Measurements from ENCODE around the gene CDH4. TPM values are rescaled to one million over a fixed set of nuclear protein-coding genes. Genes with fewer than 3 reads are reported as not detected.

Gene CDH4
- total RNA-seq, 2 experiments from 2014 or later = not detected

DNA sequence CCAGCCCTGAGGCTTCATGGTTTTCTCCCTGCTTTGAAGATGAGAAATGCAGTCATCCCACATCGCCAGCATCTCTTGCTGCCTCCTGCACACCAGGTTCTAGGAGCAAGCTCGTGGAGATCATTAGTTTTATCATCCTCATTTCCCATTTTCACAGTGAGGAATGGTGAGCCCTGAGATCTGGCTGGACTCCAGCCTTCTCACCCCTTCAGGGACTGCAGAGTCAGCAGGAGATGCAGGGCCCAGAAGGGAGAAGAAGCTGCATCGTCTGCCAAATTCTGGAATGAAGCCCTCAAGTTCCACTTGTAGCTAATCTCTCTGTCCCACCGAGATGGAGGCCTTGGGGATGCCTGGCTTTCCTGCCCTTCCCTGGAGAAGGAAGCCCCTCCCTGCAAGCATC is 596.8 kb downstream of the CDH4 start:
- H4K20me1 ChIP-seq (ENCODE audit: insufficient read depth, low read length) = no peaks in the 10 kb centered on the region
- CTCF ChIA-PET (ENCODE audit: unreplicated experiment) = no interaction called here
- H3K79me2 ChIP-seq (ENCODE audit: insufficient read depth, low read depth, low read length) = no peaks in the 10 kb centered on the region
- H2AFZ ChIP-seq (ENCODE audit: low read length) = no peak overlapping the region
- no peak for DNase-seq (ENCODE audit: low spot score)
- H3K4me1 ChIP-seq (ENCODE audit: insufficient read depth, low read length, poor library complexity, severe bottlenecking) = no peaks in the 10 kb centered on the region
- no peaks in the 10 kb centered on the region for H3K36me3 ChIP-seq (ENCODE audit: insufficient read depth, low read length)
- no peak overlapping the region for H3K4me3 ChIP-seq (ENCODE audit: low read depth, low read length, poor library complexity, severe bottlenecking)
- H3K9me3 ChIP-seq (ENCODE audit: low read length) = no peaks in the 10 kb centered on the region
- H3K27ac ChIP-seq (ENCODE audit: low read depth, low read length, poor library complexity, severe bottlenecking) = no peak overlapping the region
- intact Hi-C loops (cut with micrococcal nuclease; ENCODE audit: unreplicated experiment) = no loop called here
- TF ChIP-seq, protein P1, sequence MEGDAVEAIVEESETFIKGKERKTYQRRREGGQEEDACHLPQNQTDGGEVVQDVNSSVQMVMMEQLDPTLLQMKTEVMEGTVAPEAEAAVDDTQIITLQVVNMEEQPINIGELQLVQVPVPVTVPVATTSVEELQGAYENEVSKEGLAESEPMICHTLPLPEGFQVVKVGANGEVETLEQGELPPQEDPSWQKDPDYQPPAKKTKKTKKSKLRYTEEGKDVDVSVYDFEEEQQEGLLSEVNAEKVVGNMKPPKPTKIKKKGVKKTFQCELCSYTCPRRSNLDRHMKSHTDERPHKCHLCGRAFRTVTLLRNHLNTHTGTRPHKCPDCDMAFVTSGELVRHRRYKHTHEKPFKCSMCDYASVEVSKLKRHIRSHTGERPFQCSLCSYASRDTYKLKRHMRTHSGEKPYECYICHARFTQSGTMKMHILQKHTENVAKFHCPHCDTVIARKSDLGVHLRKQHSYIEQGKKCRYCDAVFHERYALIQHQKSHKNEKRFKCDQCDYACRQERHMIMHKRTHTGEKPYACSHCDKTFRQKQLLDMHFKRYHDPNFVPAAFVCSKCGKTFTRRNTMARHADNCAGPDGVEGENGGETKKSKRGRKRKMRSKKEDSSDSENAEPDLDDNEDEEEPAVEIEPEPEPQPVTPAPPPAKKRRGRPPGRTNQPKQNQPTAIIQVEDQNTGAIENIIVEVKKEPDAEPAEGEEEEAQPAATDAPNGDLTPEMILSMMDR (conservative IDR thresholded peaks at IDR 0.05; ENCODE audit: low read length) = no peak
- TF ChIP-seq EZH2phosphoT487 (IDR thresholded peaks at IDR 0.05; ENCODE audit: borderline replicate concordance, low read depth, low read length) = no peak
- POLR2A ChIA-PET = no interaction called here
- no peak overlapping the region for H3K4me2 ChIP-seq (ENCODE audit: low read length)
- BruUV-seq (replicated peaks) = no TSS peak
- no peaks in the 10 kb centered on the region for H3K9me2 ChIP-seq (ENCODE audit: insufficient read depth, low read length)

DNA sequence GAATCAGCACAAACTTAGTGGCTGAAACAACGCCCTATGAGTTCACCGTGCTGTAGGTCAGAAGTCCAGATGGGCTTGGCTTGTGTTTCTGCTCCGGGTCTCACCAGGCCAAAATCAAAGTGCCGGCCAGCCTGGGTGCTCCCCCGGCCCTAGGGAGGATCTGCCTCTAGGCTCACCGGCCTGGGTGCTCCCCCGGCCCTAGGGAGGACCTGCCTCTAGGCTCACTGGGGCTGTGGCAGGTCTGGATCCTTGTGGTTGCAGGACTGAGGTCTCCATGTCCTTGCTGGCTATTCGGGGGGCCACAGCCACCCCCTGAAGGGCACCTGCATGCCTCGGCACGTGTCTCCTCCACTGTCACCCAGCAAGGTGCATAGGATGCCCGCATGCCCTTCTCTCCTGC is 597.3 kb downstream of the CDH4 start:
- H3K4me1 ChIP-seq (ENCODE audit: insufficient read depth, low read length, poor library complexity, severe bottlenecking) = no peaks in the 10 kb centered on the region
- H3K4me3 ChIP-seq (ENCODE audit: low read depth, low read length, poor library complexity, severe bottlenecking) = no peak overlapping the region
- POLR2A ChIA-PET = no interaction called here
- no peaks in the 10 kb centered on the region for H4K20me1 ChIP-seq (ENCODE audit: insufficient read depth, low read length)
- H3K4me2 ChIP-seq (ENCODE audit: low read length) = no peak overlapping the region
- DNase-seq (ENCODE audit: low spot score) = no peak
- CTCF ChIA-PET (ENCODE audit: unreplicated experiment) = no interaction called here
- H2AFZ ChIP-seq (ENCODE audit: low read length) = no peak overlapping the region
- no peaks in the 10 kb centered on the region for H3K79me2 ChIP-seq (ENCODE audit: insufficient read depth, low read depth, low read length)
- H3K27ac ChIP-seq (ENCODE audit: low read depth, low read length, poor library complexity, severe bottlenecking) = no peak overlapping the region
- H3K9me3 ChIP-seq (ENCODE audit: low read length) = no peaks in the 10 kb centered on the region
- BruUV-seq (replicated peaks) = no TSS peak
- no peak for TF ChIP-seq EZH2phosphoT487 (IDR thresholded peaks at IDR 0.05; ENCODE audit: borderline replicate concordance, low read depth, low read length)
- TF ChIP-seq, protein P1 (conservative IDR thresholded peaks at IDR 0.05; ENCODE audit: low read length) = no peak
- intact Hi-C loops (cut with micrococcal nuclease; ENCODE audit: unreplicated experiment) = no loop called here
- H3K9me2 ChIP-seq (ENCODE audit: insufficient read depth, low read length) = no peaks in the 10 kb centered on the region
- H3K36me3 ChIP-seq (ENCODE audit: insufficient read depth, low read length) = no peaks in the 10 kb centered on the region

DNA sequence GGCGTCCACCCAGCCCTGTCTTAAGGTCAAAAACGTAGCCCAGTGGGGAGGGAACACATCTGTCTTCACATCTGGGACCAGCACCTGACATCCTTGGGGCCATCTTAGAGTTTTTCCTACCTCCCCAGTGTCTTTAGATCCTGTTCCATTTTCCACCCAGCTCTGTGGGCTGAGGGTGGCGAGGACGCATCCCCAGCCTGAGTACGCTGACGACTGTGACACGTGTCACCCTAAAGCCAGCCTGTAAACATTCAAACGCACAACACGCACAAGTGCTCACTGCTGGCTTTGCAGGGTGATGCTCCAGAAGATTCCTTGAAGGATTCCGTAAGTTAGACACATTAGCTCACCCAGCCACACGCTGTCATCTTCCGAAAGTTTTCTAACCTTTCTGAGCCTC is 597.8 kb downstream of the CDH4 start:
- no peak overlapping the region for H3K4me2 ChIP-seq (ENCODE audit: low read length)
- H3K4me3 ChIP-seq (ENCODE audit: low read depth, low read length, poor library complexity, severe bottlenecking) = no peak overlapping the region
- CTCF ChIA-PET (ENCODE audit: unreplicated experiment) = no interaction called here
- no TSS peak for BruUV-seq (replicated peaks)
- no peaks in the 10 kb centered on the region for H3K4me1 ChIP-seq (ENCODE audit: insufficient read depth, low read length, poor library complexity, severe bottlenecking)
- no peaks in the 10 kb centered on the region for H3K9me2 ChIP-seq (ENCODE audit: insufficient read depth, low read length)
- TF ChIP-seq, protein P1 (conservative IDR thresholded peaks at IDR 0.05; ENCODE audit: low read length) = no peak
- TF ChIP-seq EZH2phosphoT487 (IDR thresholded peaks at IDR 0.05; ENCODE audit: borderline replicate concordance, low read depth, low read length) = no peak
- H3K9me3 ChIP-seq (ENCODE audit: low read length) = no peaks in the 10 kb centered on the region
- POLR2A ChIA-PET = no interaction called here
- DNase-seq (ENCODE audit: low spot score) = no peak
- no peaks in the 10 kb centered on the region for H3K36me3 ChIP-seq (ENCODE audit: insufficient read depth, low read length)
- H4K20me1 ChIP-seq (ENCODE audit: insufficient read depth, low read length) = no peaks in the 10 kb centered on the region
- H3K27ac ChIP-seq (ENCODE audit: low read depth, low read length, poor library complexity, severe bottlenecking) = no peak overlapping the region
- H3K79me2 ChIP-seq (ENCODE audit: insufficient read depth, low read depth, low read length) = no peaks in the 10 kb centered on the region
- H2AFZ ChIP-seq (ENCODE audit: low read length) = no peak overlapping the region
- intact Hi-C loops (cut with micrococcal nuclease; ENCODE audit: unreplicated experiment) = no loop called here

All from OCI-LY7 (cell line).